ENCODE results near the gene CNTNAP1. TPM values are rescaled to one million over a fixed set of nuclear protein-coding genes. Genes with fewer than 3 reads are reported as not detected.

The CNTNAP1 gene
- total and polyA plus RNA-seq, 9 of the 15 experiments (the other 6 are each of a cell fraction or from before 2014, with no cell fraction given), result 0.10 to 1.8 (median 0.62) TPM

- TF ChIP-seq FOXJ2 (tag; IDR thresholded peaks at IDR 0.05), result no peak
- TF ChIP-seq ZNF592 (IDR thresholded peaks at IDR 0.05), result no peak
- 0 out of 2 replicates have a peak, but pooled peaks have one; percentile 28 for TF ChIP-seq SOX6 (IDR thresholded peaks at IDR 0.05)
- no peak for TF ChIP-seq ZNF518B (CRISPR knock-in tag; IDR thresholded peaks at IDR 0.05)
- peak; percentile 69; the same call in 1 of the 2 replicates for TF ChIP-seq CTBP1 (IDR thresholded peaks at IDR 0.05; ENCODE audit: borderline replicate concordance)
- TF ChIP-seq TFAP4 (CRISPR knock-in tag; IDR thresholded peaks at IDR 0.05; ENCODE audit: borderline replicate concordance), result no peak
- no peak for TF ChIP-seq PPARD (CRISPR knock-in tag; IDR thresholded peaks at IDR 0.05)
- TF ChIP-seq ZFPM2 (CRISPR knock-in tag; IDR thresholded peaks at IDR 0.05), result no peak
- TF ChIP-seq MED1 (CRISPR knock-in tag; IDR thresholded peaks at IDR 0.05; ENCODE audit: borderline replicate concordance), result no peak
- peak; percentile 79; the same call in 1 of the 2 replicates for TF ChIP-seq ARID2 (IDR thresholded peaks at IDR 0.05)
- TF ChIP-seq CUX1 (CRISPR knock-in tag; IDR thresholded peaks at IDR 0.05), result no peak
Measured at GRCh38 chr17:42720996-42721583, 38.8 kb downstream of the CNTNAP1 start (continued).

All from K562 (cell line).